Measurements from ENCODE around the gene MOV10L1.

DNA sequence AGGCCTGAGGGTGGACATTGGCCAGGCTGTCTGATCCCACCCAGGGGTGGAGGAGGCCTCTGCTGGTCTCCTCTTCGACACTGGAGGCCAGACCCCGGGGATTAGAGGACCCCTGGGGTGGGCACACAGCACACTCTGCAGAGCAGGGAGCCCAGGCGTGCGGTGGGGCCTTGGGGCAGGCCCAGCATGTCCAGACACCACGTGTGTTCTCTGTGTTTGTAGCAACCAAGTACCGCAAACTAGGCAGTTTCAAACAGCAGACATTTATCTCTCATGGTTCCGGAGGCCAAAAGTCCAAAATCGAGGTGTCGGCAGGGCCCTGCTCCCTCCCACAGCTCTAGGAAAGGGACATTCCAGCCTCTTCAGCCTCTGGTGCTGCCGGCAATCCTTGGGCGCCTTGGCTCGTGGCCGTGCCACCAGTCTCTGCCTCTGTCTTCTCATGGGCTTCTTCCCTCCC lies 82.2 kb downstream of the MOV10L1 start:
- TF ChIP-seq, protein P1, sequence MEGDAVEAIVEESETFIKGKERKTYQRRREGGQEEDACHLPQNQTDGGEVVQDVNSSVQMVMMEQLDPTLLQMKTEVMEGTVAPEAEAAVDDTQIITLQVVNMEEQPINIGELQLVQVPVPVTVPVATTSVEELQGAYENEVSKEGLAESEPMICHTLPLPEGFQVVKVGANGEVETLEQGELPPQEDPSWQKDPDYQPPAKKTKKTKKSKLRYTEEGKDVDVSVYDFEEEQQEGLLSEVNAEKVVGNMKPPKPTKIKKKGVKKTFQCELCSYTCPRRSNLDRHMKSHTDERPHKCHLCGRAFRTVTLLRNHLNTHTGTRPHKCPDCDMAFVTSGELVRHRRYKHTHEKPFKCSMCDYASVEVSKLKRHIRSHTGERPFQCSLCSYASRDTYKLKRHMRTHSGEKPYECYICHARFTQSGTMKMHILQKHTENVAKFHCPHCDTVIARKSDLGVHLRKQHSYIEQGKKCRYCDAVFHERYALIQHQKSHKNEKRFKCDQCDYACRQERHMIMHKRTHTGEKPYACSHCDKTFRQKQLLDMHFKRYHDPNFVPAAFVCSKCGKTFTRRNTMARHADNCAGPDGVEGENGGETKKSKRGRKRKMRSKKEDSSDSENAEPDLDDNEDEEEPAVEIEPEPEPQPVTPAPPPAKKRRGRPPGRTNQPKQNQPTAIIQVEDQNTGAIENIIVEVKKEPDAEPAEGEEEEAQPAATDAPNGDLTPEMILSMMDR (IDR thresholded peaks at IDR 0.05), result no peak
- no peak for TF ChIP-seq POLR2A (IDR thresholded peaks at IDR 0.05)

Measured in lower leg skin (tissue), 3 donors.